ENCODE data around the gene ATIC. TPM values are rescaled to one million over a fixed set of nuclear protein-coding genes. Genes with fewer than 3 reads are reported as not detected.

The ATIC gene
- total RNA-seq, 1 experiment from 2014 or later: 173 TPM

DNA sequence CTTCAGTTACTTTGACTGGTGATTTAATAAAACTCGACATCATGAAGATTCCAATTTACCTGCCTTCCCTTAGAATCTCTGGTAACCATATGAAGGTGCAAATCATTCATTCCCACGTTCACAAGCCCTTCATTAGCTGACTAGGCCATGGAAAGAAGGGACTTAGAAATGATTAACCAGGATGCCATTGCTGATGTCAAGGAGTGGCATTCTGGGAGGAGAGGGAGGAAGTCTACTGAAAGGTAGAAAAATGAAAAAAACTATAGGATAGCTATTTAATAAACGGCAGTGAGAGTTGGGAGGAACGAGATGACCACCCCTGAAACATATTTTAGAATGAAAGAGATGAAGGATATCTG is 1.4 kb downstream of the ATIC start:
- peak overlapping the region; percentile 87 for H3K9ac ChIP-seq (ENCODE audit: low read length)
- no peak overlapping the region for H2AFZ ChIP-seq (ENCODE audit: low read depth, low read length, poor library complexity, severe bottlenecking)
- TSS peak; percentile 50 for BruUV-seq (replicated peaks)
- H3K4me2 ChIP-seq (ENCODE audit: low read length): peak overlapping the region; percentile 96
- H3K27ac ChIP-seq (ENCODE audit: low read depth, low read length): peak overlapping the region; percentile 91
- H4K20me1 ChIP-seq (ENCODE audit: insufficient read depth): no peaks in the 10 kb centered on the region
- CTCF ChIA-PET: no interaction called here
- peaks cover 65% of the 10 kb centered on the region for H3K79me2 ChIP-seq (ENCODE audit: insufficient read depth, low read length)
- TF ChIP-seq, protein P1, sequence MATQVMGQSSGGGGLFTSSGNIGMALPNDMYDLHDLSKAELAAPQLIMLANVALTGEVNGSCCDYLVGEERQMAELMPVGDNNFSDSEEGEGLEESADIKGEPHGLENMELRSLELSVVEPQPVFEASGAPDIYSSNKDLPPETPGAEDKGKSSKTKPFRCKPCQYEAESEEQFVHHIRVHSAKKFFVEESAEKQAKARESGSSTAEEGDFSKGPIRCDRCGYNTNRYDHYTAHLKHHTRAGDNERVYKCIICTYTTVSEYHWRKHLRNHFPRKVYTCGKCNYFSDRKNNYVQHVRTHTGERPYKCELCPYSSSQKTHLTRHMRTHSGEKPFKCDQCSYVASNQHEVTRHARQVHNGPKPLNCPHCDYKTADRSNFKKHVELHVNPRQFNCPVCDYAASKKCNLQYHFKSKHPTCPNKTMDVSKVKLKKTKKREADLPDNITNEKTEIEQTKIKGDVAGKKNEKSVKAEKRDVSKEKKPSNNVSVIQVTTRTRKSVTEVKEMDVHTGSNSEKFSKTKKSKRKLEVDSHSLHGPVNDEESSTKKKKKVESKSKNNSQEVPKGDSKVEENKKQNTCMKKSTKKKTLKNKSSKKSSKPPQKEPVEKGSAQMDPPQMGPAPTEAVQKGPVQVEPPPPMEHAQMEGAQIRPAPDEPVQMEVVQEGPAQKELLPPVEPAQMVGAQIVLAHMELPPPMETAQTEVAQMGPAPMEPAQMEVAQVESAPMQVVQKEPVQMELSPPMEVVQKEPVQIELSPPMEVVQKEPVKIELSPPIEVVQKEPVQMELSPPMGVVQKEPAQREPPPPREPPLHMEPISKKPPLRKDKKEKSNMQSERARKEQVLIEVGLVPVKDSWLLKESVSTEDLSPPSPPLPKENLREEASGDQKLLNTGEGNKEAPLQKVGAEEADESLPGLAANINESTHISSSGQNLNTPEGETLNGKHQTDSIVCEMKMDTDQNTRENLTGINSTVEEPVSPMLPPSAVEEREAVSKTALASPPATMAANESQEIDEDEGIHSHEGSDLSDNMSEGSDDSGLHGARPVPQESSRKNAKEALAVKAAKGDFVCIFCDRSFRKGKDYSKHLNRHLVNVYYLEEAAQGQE (IDR thresholded peaks at IDR 0.05; ENCODE audit: low read depth): no peak
- TF ChIP-seq SIN3A (IDR thresholded peaks at IDR 0.05; ENCODE audit: low read depth) (no peak), EZH2phosphoT487 (IDR thresholded peaks at IDR 0.05; ENCODE audit: borderline replicate concordance) (no peak), ELF1 (IDR thresholded peaks at IDR 0.05; ENCODE audit: borderline replicate concordance, low read depth) (no peak), FOSL1 (IDR thresholded peaks at IDR 0.05; ENCODE audit: low read depth) (no peak), EZH2 (IDR thresholded peaks at IDR 0.05) (no peak), YY1 (IDR thresholded peaks at IDR 0.05; ENCODE audit: extremely low read depth, insufficient replicate concordance, low read depth, low read length) (no peak), ZNF274 (IDR thresholded peaks at IDR 0.05; ENCODE audit: low read depth, low read length) (no peak), EGR1 (IDR thresholded peaks at IDR 0.05; ENCODE audit: low read depth) (no peak), CBX3 (IDR thresholded peaks at IDR 0.05; ENCODE audit: low read depth) (no peak), POLR2AphosphoS5 (IDR thresholded peaks at IDR 0.05; ENCODE audit: low read depth, low read length) (no peak), TCF7L2 (IDR thresholded peaks at IDR 0.05; ENCODE audit: borderline replicate concordance, extremely low read depth, insufficient read depth, insufficient read length) (no peak), JUND (IDR thresholded peaks at IDR 0.05) (no peak)
- TF ChIP-seq, protein P2, sequence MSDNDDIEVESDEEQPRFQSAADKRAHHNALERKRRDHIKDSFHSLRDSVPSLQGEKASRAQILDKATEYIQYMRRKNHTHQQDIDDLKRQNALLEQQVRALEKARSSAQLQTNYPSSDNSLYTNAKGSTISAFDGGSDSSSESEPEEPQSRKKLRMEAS (IDR thresholded peaks at IDR 0.05): no peak
- TF ChIP-seq, protein P3, sequence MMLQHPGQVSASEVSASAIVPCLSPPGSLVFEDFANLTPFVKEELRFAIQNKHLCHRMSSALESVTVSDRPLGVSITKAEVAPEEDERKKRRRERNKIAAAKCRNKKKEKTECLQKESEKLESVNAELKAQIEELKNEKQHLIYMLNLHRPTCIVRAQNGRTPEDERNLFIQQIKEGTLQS (IDR thresholded peaks at IDR 0.05): no peak
- TF ChIP-seq, protein P4, sequence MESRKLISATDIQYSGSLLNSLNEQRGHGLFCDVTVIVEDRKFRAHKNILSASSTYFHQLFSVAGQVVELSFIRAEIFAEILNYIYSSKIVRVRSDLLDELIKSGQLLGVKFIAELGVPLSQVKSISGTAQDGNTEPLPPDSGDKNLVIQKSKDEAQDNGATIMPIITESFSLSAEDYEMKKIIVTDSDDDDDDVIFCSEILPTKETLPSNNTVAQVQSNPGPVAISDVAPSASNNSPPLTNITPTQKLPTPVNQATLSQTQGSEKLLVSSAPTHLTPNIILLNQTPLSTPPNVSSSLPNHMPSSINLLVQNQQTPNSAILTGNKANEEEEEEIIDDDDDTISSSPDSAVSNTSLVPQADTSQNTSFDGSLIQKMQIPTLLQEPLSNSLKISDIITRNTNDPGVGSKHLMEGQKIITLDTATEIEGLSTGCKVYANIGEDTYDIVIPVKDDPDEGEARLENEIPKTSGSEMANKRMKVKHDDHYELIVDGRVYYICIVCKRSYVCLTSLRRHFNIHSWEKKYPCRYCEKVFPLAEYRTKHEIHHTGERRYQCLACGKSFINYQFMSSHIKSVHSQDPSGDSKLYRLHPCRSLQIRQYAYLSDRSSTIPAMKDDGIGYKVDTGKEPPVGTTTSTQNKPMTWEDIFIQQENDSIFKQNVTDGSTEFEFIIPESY (IDR thresholded peaks at IDR 0.05; ENCODE audit: extremely low read depth, insufficient replicate concordance, low read length): no peak
- intact Hi-C loops (cut with micrococcal nuclease): no loop called here
- RAD21 ChIA-PET (ENCODE audit: low non-redundant PET in 1 of 2, low total read pairs in 2 of 2, uncharacterized antibody in 2 of 2, unreplicated experiment in 2 of 2): no interaction called here
- peaks cover 10 to 24% of the 10 kb centered on the region in 2 experiments; a peak in 3 of 4 replicates for H3K4me1 ChIP-seq (ENCODE audit: control insufficient read depth in 1 of 2, insufficient read depth in 2 of 2, low read length in 2 of 2)
- H3K36me3 ChIP-seq (ENCODE audit: control insufficient read depth in 1 of 2, insufficient read depth in 2 of 2, low read length in 2 of 2): peaks cover 14 to 20% of the 10 kb centered on the region in 2 experiments; a peak in 3 of 4 replicates
- H3K9me2 ChIP-seq (ENCODE audit: insufficient read depth): no peaks in the 10 kb centered on the region
- H3K9me3 ChIP-seq (ENCODE audit: control insufficient read depth in 1 of 2, insufficient read depth in 1 of 2, low read depth in 1 of 2, low read length in 2 of 2): no peaks in the 10 kb centered on the region
- DNase-seq (ENCODE audit: low read depth, low spot score): no peak
- no peaks in the 10 kb centered on the region for H3K27me3 ChIP-seq (ENCODE audit: insufficient read depth, low read length)
- H3K4me3 ChIP-seq (replicated peaks in 1 of 2; ENCODE audit: low read depth in 1 of 2, low read length in 2 of 2): peak overlapping the region; percentile 91 to 98
- POLR2A ChIA-PET: no interaction called here
- ATAC-seq: no peak

Data from HCT116 (cell line).